ENCODE data around the gene CPNE7. TPM values are rescaled to one million over a fixed set of nuclear protein-coding genes. Genes with fewer than 3 reads are reported as not detected.
A peak's percentile ranks its signal among the peaks of the same experiment; 100 is the strongest.

Gene CPNE7
- total and polyA plus RNA-seq, 2 of the 13 experiments (the other 11 are each of a cell fraction or from before 2014, with no cell fraction given), result 0.59 TPM; not detected in 1

DNA sequence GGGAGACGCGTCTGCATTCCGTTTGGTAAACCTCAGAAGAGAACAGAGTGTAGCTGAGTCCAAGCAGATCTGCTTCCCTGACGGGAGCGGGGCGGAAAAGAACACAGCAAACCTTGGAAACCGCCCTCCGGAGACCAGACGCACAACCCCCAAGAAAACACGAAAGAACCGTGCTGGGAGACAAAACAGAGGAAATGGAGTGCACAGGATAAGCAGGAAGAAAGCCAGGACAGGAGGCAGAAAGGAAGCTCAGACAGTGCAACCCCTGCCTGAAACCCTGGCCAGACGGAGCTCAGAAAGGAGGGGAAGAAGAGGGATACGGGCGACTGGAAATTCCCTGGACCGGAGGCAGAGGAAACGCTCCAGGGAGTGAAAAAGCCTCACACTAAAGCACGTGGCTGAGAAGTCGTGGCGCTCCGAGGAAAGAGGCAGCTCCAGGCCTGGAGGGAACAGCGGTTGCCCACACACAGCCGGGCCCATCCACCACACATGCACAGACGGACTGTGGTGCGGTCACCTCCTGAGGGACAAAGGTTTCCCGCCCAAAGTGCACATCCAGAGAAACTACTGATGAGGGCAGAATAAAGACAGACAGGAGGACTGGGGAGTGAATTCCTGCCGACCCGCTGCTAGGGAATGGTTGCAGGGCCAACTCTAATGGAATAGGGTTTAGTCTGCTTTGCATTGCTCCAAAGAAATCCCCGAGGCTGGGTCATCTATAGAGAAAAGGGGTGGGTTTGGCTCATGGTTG lies 48.1 kb downstream of the CPNE7 start (continued):
- TF ChIP-seq, protein P1, sequence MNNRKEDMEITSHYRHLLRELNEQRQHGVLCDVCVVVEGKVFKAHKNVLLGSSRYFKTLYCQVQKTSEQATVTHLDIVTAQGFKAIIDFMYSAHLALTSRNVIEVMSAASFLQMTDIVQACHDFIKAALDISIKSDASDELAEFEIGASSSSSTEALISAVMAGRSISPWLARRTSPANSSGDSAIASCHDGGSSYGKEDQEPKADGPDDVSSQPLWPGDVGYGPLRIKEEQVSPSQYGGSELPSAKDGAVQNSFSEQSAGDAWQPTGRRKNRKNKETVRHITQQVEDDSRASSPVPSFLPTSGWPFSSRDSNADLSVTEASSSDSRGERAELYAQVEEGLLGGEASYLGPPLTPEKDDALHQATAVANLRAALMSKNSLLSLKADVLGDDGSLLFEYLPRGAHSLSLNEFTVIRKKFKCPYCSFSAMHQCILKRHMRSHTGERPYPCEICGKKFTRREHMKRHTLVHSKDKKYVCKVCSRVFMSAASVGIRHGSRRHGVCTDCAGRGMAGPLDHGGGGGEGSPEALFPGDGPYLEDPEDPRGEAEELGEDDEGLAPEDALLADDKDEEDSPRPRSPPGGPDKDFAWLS (CRISPR knock-in tag; IDR thresholded peaks at IDR 0.05; ENCODE audit: borderline replicate concordance), result no peak
- TF ChIP-seq RORA (CRISPR knock-in tag; IDR thresholded peaks at IDR 0.05) (no peak), ZNF879 (CRISPR knock-in tag; IDR thresholded peaks at IDR 0.05) (no peak), FOSL2 (CRISPR knock-in tag; IDR thresholded peaks at IDR 0.05) (no peak), ZSCAN31 (CRISPR knock-in tag; IDR thresholded peaks at IDR 0.05; ENCODE audit: low read depth) (no peak), RARA (CRISPR knock-in tag; IDR thresholded peaks at IDR 0.05) (0 out of 2 replicates have a peak, but pooled peaks have one; percentile 5), ATF7 (IDR thresholded peaks at IDR 0.05) (no peak), ATF7 (CRISPR knock-in tag; IDR thresholded peaks at IDR 0.05) (no peak), TBX2 (CRISPR knock-in tag; IDR thresholded peaks at IDR 0.05; ENCODE audit: borderline replicate concordance) (peak; percentile 41; the same call in 1 of the 2 replicates), HNRNPLL (IDR thresholded peaks at IDR 0.05; ENCODE audit: low read depth, low read length, poor library complexity, severe bottlenecking) (no peak), ZNF451 (CRISPR knock-in tag; IDR thresholded peaks at IDR 0.05) (0 out of 2 replicates have a peak, but pooled peaks have one; percentile 47), SALL2 (CRISPR knock-in tag; IDR thresholded peaks at IDR 0.05) (no peak), ADNP (CRISPR knock-in tag; IDR thresholded peaks at IDR 0.05) (no peak), AKAP8 (CRISPR knock-in tag; IDR thresholded peaks at IDR 0.05) (no peak), ZNF883 (CRISPR knock-in tag; IDR thresholded peaks at IDR 0.05; ENCODE audit: not compliant biosample characterization) (peak; percentile 40), ZNF292 (CRISPR knock-in tag; IDR thresholded peaks at IDR 0.05; ENCODE audit: borderline replicate concordance, low read depth) (no peak), REPIN1 (CRISPR knock-in tag; IDR thresholded peaks at IDR 0.05; ENCODE audit: borderline replicate concordance, low read depth) (no peak), ZSCAN25 (CRISPR knock-in tag; IDR thresholded peaks at IDR 0.05) (peak; percentile 79)
- TF ChIP-seq, protein P2, sequence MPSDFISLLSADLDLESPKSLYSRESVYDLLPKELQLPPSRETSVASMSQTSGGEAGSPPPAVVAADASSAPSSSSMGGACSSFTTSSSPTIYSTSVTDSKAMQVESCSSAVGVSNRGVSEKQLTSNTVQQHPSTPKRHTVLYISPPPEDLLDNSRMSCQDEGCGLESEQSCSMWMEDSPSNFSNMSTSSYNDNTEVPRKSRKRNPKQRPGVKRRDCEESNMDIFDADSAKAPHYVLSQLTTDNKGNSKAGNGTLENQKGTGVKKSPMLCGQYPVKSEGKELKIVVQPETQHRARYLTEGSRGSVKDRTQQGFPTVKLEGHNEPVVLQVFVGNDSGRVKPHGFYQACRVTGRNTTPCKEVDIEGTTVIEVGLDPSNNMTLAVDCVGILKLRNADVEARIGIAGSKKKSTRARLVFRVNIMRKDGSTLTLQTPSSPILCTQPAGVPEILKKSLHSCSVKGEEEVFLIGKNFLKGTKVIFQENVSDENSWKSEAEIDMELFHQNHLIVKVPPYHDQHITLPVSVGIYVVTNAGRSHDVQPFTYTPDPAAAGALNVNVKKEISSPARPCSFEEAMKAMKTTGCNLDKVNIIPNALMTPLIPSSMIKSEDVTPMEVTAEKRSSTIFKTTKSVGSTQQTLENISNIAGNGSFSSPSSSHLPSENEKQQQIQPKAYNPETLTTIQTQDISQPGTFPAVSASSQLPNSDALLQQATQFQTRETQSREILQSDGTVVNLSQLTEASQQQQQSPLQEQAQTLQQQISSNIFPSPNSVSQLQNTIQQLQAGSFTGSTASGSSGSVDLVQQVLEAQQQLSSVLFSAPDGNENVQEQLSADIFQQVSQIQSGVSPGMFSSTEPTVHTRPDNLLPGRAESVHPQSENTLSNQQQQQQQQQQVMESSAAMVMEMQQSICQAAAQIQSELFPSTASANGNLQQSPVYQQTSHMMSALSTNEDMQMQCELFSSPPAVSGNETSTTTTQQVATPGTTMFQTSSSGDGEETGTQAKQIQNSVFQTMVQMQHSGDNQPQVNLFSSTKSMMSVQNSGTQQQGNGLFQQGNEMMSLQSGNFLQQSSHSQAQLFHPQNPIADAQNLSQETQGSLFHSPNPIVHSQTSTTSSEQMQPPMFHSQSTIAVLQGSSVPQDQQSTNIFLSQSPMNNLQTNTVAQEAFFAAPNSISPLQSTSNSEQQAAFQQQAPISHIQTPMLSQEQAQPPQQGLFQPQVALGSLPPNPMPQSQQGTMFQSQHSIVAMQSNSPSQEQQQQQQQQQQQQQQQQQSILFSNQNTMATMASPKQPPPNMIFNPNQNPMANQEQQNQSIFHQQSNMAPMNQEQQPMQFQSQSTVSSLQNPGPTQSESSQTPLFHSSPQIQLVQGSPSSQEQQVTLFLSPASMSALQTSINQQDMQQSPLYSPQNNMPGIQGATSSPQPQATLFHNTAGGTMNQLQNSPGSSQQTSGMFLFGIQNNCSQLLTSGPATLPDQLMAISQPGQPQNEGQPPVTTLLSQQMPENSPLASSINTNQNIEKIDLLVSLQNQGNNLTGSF (CRISPR knock-in tag; IDR thresholded peaks at IDR 0.05), result peak; percentile 73; the same call in 1 of the 2 replicates
- TF ChIP-seq, protein P3, sequence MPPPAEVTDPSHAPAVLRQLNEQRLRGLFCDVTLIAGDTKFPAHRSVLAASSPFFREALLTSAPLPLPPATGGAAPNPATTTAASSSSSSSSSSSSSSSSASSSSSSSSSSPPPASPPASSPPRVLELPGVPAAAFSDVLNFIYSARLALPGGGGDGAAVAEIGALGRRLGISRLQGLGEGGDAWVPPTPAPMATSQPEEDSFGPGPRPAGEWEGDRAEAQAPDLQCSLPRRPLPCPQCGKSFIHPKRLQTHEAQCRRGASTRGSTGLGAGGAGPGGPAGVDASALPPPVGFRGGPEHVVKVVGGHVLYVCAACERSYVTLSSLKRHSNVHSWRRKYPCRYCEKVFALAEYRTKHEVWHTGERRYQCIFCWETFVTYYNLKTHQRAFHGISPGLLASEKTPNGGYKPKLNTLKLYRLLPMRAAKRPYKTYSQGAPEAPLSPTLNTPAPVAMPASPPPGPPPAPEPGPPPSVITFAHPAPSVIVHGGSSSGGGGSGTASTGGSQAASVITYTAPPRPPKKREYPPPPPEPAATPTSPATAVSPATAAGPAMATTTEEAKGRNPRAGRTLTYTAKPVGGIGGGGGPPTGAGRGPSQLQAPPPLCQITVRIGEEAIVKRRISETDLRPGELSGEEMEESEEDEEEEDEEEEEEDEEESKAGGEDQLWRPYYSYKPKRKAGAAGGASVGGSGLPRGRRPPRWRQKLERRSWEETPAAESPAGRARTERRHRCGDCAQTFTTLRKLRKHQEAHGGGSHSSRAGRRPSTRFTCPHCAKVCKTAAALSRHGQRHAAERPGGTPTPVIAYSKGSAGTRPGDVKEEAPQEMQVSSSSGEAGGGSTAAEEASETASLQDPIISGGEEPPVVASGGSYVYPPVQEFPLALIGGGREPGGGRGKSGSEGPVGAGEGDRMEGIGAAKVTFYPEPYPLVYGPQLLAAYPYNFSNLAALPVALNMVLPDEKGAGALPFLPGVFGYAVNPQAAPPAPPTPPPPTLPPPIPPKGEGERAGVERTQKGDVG (CRISPR knock-in tag; IDR thresholded peaks at IDR 0.05; ENCODE audit: borderline replicate concordance), result no peak

Measured in HepG2 (cell line).